GM21381 (cell line): ENCODE data around the gene PLEKHG4.

Experiments
- ATAC-seq: cut with Tn5 transposase; IDR thresholded peaks from one replicate; pipeline ENCODE4 v1.9.1; 2021; ENCODE audit warnings: mild to moderate bottlenecking, moderate library complexity; ENCODE audit not compliant: unreplicated experiment

The PLEKHG4 gene

GRCh38 chr16:67283826-67284555 lies 4.7 kb downstream of the PLEKHG4 start:
- no peak for ATAC-seq

GRCh38 chr16:67284699-67285646 lies 5.6 kb downstream of the PLEKHG4 start:
- no peak for ATAC-seq

- no peak for ATAC-seq
Measured at GRCh38 chr16:67286441-67287235, 7.3 kb downstream of the PLEKHG4 start.

GRCh38 chr16:67287960-67288359 lies 8.6 kb downstream of the PLEKHG4 start:
- no peak for ATAC-seq

- ATAC-seq: no peak
Measured at GRCh38 chr16:67291461-67291860, 12.1 kb downstream of the PLEKHG4 start.

- ATAC-seq: no peak
Measured at GRCh38 chr16:67294171-67294757, 14.9 kb downstream of the PLEKHG4 start.

- no peak for ATAC-seq
Measured at GRCh38 chr16:67294938-67295361, 15.6 kb downstream of the PLEKHG4 start.

- no peak for ATAC-seq
Measured at GRCh38 chr16:67296420-67296819, 17.1 kb downstream of the PLEKHG4 start.

- ATAC-seq: no peak
Measured at GRCh38 chr16:67298277-67298676, 18.9 kb downstream of the PLEKHG4 start.

GRCh38 chr16:67299269-67299668 lies 19.9 kb downstream of the PLEKHG4 start:
- ATAC-seq: no peak

GRCh38 chr16:67301080-67301782 lies 21.9 kb downstream of the PLEKHG4 start:
- ATAC-seq: no peak

- no peak for ATAC-seq
Measured at GRCh38 chr16:67302076-67302475, 22.7 kb downstream of the PLEKHG4 start.

GRCh38 chr16:67302970-67303369 lies 23.6 kb downstream of the PLEKHG4 start:
- no peak for ATAC-seq

GRCh38 chr16:67304020-67304419 lies 24.7 kb downstream of the PLEKHG4 start:
- no peak for ATAC-seq

- no peak for ATAC-seq
Measured at GRCh38 chr16:67305216-67306071, 26.1 kb downstream of the PLEKHG4 start.

- no peak for ATAC-seq
Measured at GRCh38 chr16:67310561-67310960, 31.2 kb downstream of the PLEKHG4 start.

- peak; percentile 77 for ATAC-seq
Measured at GRCh38 chr16:67311607-67312488, 32.5 kb downstream of the PLEKHG4 start.

GRCh38 chr16:67312719-67313118 lies 33.4 kb downstream of the PLEKHG4 start:
- no peak for ATAC-seq
